DOHH2 (cell line): ENCODE results near the gene POLD3.

ENCODE experiments used
- H3F3A ChIP-seq: fragments of 200-600 bp; sonication (generic), shearing (Covaris generic); 2 replicates; pipeline ENCODE4 v1.6.0; 2016; ENCODE audit warnings: antibody characterized with exemption, mild to moderate bottlenecking; ENCODE audit not compliant: control insufficient read depth, insufficient read depth
- H3K27ac ChIP-seq: fragments of 200-600 bp; sonication (generic); 2 replicates; pipeline ENCODE4 v1.5.1; 2014; ENCODE audit warnings: low read depth, mild to moderate bottlenecking, low read length, moderate library complexity
- H3K27me3 ChIP-seq: fragments of 200-600 bp; sonication (generic); 2 replicates; pipeline ENCODE4 v1.6.1; 2014; ENCODE audit warnings: mild to moderate bottlenecking, low read length, mixed read lengths; ENCODE audit not compliant: control insufficient read depth
- H3K36me3 ChIP-seq: fragments of 200-600 bp; sonication (generic); 2 replicates; pipeline ENCODE4 v1.6.1; 2014; ENCODE audit warnings: mild to moderate bottlenecking, low read length, moderate library complexity, mixed read lengths; ENCODE audit not compliant: control insufficient read depth
- H3K4me1 ChIP-seq: fragments of 200-600 bp; sonication (generic); 2 replicates; pipeline ENCODE4 v1.6.1; 2014; ENCODE audit warnings: mild to moderate bottlenecking, low read length, mixed read lengths; ENCODE audit not compliant: control insufficient read depth
- H3K4me2 ChIP-seq: fragments of 200-600 bp; sonication (generic); 2 replicates; pipeline ENCODE4 v1.6.0; 2014; ENCODE audit warnings: mild to moderate bottlenecking, low read length, moderate library complexity
- H3K4me3 ChIP-seq: fragments of 200-600 bp; sonication (generic); 2 replicates; pipeline ENCODE4 v1.5.1; 2014; ENCODE audit warnings: mild to moderate bottlenecking, low read length, mixed read lengths
- H3K79me2 ChIP-seq: fragments of 200-600 bp; sonication (generic); 2 replicates; pipeline ENCODE4 v1.6.1; 2014; ENCODE audit warnings: mild to moderate bottlenecking, low read length, mixed read lengths; ENCODE audit not compliant: control insufficient read depth
- H3K9me2 ChIP-seq: fragments of 200-600 bp; sonication (generic); replicated peaks from 2 replicates; pipeline ENCODE4 v1.6.1; 2014; ENCODE audit warnings: mild to moderate bottlenecking, low read length, mixed read lengths; ENCODE audit not compliant: control insufficient read depth
- H3K9me3 ChIP-seq: fragments of 200-600 bp; sonication (generic); 2 replicates; pipeline ENCODE4 v1.6.1; 2014; ENCODE audit warnings: antibody characterized with exemption, low read length, mixed read lengths; ENCODE audit not compliant: control insufficient read depth, insufficient read depth
- H4K20me1 ChIP-seq: fragments of 200-600 bp; sonication (generic); 2 replicates; pipeline ENCODE4 v1.6.0; 2014; ENCODE audit warnings: low read depth, mild to moderate bottlenecking, antibody characterized with exemption, low read length, moderate library complexity; ENCODE audit not compliant: control insufficient read depth, insufficient read depth
- CTCF ChIP-seq: fragments of 200-600 bp; sonication (generic); IDR thresholded peaks from one replicate; pipeline ENCODE4 v1.5.1; 2014; ENCODE audit warnings: antibody characterized with exemption, mild to moderate bottlenecking, low read depth, low read length; ENCODE audit not compliant: poor library complexity, severe bottlenecking
- EZH2phosphoT487 ChIP-seq: fragments of 200-600 bp; sonication (generic); IDR thresholded peaks from 2 replicates; pipeline ENCODE4 v1.6.1; 2017; ENCODE audit warnings: borderline replicate concordance, mild to moderate bottlenecking, antibody characterized with exemption, low read length, moderate library complexity, mixed read lengths

The POLD3 gene

GRCh38 chr11:74639533-74639932 is 47.2 kb downstream of the POLD3 start:
- peaks cover 99% of the 10 kb centered on the region for H3K36me3 ChIP-seq

GRCh38 chr11:74641289-74641688 is 48.9 kb downstream of the POLD3 start:
- H3K27me3 ChIP-seq, result no peaks in the 10 kb centered on the region
- no peaks in the 10 kb centered on the region for H3F3A ChIP-seq
- no peaks in the 10 kb centered on the region for H3K9me3 ChIP-seq
- H3K4me2 ChIP-seq, result no peak overlapping the region
- H3K79me2 ChIP-seq, result no peaks in the 10 kb centered on the region
- peaks cover 93% of the 10 kb centered on the region for H3K36me3 ChIP-seq
- no peaks in the 10 kb centered on the region for H4K20me1 ChIP-seq
- H3K4me3 ChIP-seq, result no peak overlapping the region
- no peaks in the 10 kb centered on the region for H3K4me1 ChIP-seq
- TF ChIP-seq CTCF (no peak), EZH2phosphoT487 (no peak)
- H3K9me2 ChIP-seq, result no peaks in the 10 kb centered on the region
- no peak overlapping the region for H3K27ac ChIP-seq

More at GRCh38 chr11:74639533-74639932, 47.2 kb downstream of the POLD3 start:
- no peaks in the 10 kb centered on the region for H3K79me2 ChIP-seq
- H3K9me3 ChIP-seq, result no peaks in the 10 kb centered on the region
- no peaks in the 10 kb centered on the region for H3K27me3 ChIP-seq
- H3F3A ChIP-seq, result no peaks in the 10 kb centered on the region
- H3K4me1 ChIP-seq, result no peaks in the 10 kb centered on the region
- no peak overlapping the region for H3K27ac ChIP-seq
- no peaks in the 10 kb centered on the region for H3K9me2 ChIP-seq
- H3K4me2 ChIP-seq, result no peak overlapping the region
- no peaks in the 10 kb centered on the region for H4K20me1 ChIP-seq
- no peak overlapping the region for H3K4me3 ChIP-seq
- TF ChIP-seq EZH2phosphoT487 (no peak), CTCF (no peak)

- Histone ChIP-seq H3K79me2 (no peaks in the 10 kb centered on the region), H3K4me3 (no peak overlapping the region), H3K36me3 (peaks cover 90% of the 10 kb centered on the region), H3K27ac (no peak overlapping the region), H4K20me1 (no peaks in the 10 kb centered on the region), H3K27me3 (no peaks in the 10 kb centered on the region), H3F3A (no peaks in the 10 kb centered on the region), H3K9me3 (no peaks in the 10 kb centered on the region), H3K4me2 (no peak overlapping the region), H3K4me1 (no peaks in the 10 kb centered on the region), H3K9me2 (no peaks in the 10 kb centered on the region)
- no peak for TF ChIP-seq EZH2phosphoT487
- no peak for TF ChIP-seq CTCF
These were observed 49.5 kb downstream of the POLD3 start for GRCh38 chr11:74641905-74642304.

- H3K27me3 ChIP-seq, result no peaks in the 10 kb centered on the region
- no peak overlapping the region for H3K4me3 ChIP-seq
- no peaks in the 10 kb centered on the region for H3K4me1 ChIP-seq
- no peaks in the 10 kb centered on the region for H3K9me2 ChIP-seq
- TF ChIP-seq CTCF, result no peak
- TF ChIP-seq EZH2phosphoT487, result no peak
- H3K9me3 ChIP-seq, result no peaks in the 10 kb centered on the region
- peaks cover 88% of the 10 kb centered on the region for H3K36me3 ChIP-seq
- H3K4me2 ChIP-seq, result no peak overlapping the region
- H3F3A ChIP-seq, result no peaks in the 10 kb centered on the region
- no peaks in the 10 kb centered on the region for H3K79me2 ChIP-seq
- H4K20me1 ChIP-seq, result no peaks in the 10 kb centered on the region
- no peak overlapping the region for H3K27ac ChIP-seq
These were observed 50.5 kb downstream of the POLD3 start for GRCh38 chr11:74642912-74643311.
